ENCODE measurements around the gene LIPT2. TPM values are rescaled to one million over a fixed set of nuclear protein-coding genes. Genes with fewer than 3 reads are reported as not detected.

The LIPT2 gene
- polyA plus RNA-seq, 1 donor from 2014 or later: 11.3 TPM

GRCh38 chr11:74540270-74540669, 46.7 kb upstream of the LIPT2 start:
- H3K4me2 ChIP-seq (ENCODE audit: low read length): no peak overlapping the region
- no peaks in the 10 kb centered on the region for H3F3A ChIP-seq (ENCODE audit: insufficient read depth, low read length, poor library complexity, severe bottlenecking)
- no peaks in the 10 kb centered on the region for H3K79me2 ChIP-seq (replicated peaks; ENCODE audit: insufficient read depth, low read length)
- no peaks in the 10 kb centered on the region for H3K9me2 ChIP-seq (ENCODE audit: insufficient read depth, low read length)
- no peak overlapping the region for H3K27ac ChIP-seq (ENCODE audit: low read length)
- H2AFZ ChIP-seq (ENCODE audit: low read depth, low read length): no peak overlapping the region
- no peaks in the 10 kb centered on the region for H3K27me3 ChIP-seq (ENCODE audit: insufficient read depth, low read depth, low read length)
- H3K9ac ChIP-seq (ENCODE audit: low read length): no peak overlapping the region
- H3K36me3 ChIP-seq (ENCODE audit: insufficient read depth, low read length): no peaks in the 10 kb centered on the region
- peaks cover 3% of the 10 kb centered on the region for H3K9me3 ChIP-seq (ENCODE audit: low read length)
- TF ChIP-seq EP300 (conservative IDR thresholded peaks at IDR 0.05; ENCODE audit: poor library complexity, severe bottlenecking) (no peak), RAD21 (conservative IDR thresholded peaks at IDR 0.05) (no peak), REST (IDR thresholded peaks at IDR 0.05; ENCODE audit: borderline replicate concordance) (no peak), TAF1 (IDR thresholded peaks at IDR 0.05; ENCODE audit: low read depth) (no peak), SMC3 (conservative IDR thresholded peaks at IDR 0.05; ENCODE audit: poor library complexity) (no peak), EZH2 (IDR thresholded peaks at IDR 0.05; ENCODE audit: borderline replicate concordance, insufficient read depth, low read length, poor library complexity, severe bottlenecking) (no peak), CTCF (IDR thresholded peaks at IDR 0.05; ENCODE audit: poor library complexity, severe bottlenecking) (no peak), POLR2AphosphoS5 (IDR thresholded peaks at IDR 0.05) (no peak), MXI1 (conservative IDR thresholded peaks at IDR 0.05; ENCODE audit: poor library complexity, severe bottlenecking) (no peak)
- H4K20me1 ChIP-seq (ENCODE audit: insufficient read depth): no peaks in the 10 kb centered on the region
- no peak overlapping the region for H3K4me3 ChIP-seq (ENCODE audit: low read length)

DNA sequence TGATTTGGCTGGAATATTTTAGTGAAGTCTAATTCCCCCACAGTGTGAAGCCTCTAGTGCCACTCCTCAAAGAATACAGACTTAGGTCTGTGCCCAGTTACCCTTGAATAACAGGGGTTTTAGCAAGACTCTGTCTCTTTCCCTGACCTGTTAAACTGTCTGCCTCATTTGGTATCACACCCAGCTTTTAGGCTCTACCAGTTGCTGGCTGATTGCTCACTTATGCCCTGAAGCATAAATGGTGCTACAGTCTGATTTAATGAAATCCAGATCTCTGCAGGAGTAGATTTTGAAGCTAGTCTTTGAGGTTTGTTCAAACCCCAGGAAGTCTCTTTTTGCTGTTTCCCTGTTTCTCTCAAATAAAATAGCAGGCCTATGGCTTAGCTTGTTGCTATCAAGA, 45.2 kb upstream of the LIPT2 start:
- H3K27ac ChIP-seq (ENCODE audit: low read length): no peak overlapping the region
- no peak overlapping the region for H3K4me2 ChIP-seq (ENCODE audit: low read length)
- no peaks in the 10 kb centered on the region for H3K36me3 ChIP-seq (ENCODE audit: insufficient read depth, low read length)
- H3K9ac ChIP-seq (ENCODE audit: low read length): no peak overlapping the region
- H4K20me1 ChIP-seq (ENCODE audit: insufficient read depth): no peaks in the 10 kb centered on the region
- TF ChIP-seq SMC3 (conservative IDR thresholded peaks at IDR 0.05; ENCODE audit: poor library complexity): no peak
- TF ChIP-seq MXI1 (conservative IDR thresholded peaks at IDR 0.05; ENCODE audit: poor library complexity, severe bottlenecking): no peak
- no peak for TF ChIP-seq RAD21 (conservative IDR thresholded peaks at IDR 0.05)
- TF ChIP-seq CTCF (IDR thresholded peaks at IDR 0.05; ENCODE audit: poor library complexity, severe bottlenecking): no peak
- no peak for TF ChIP-seq POLR2AphosphoS5 (IDR thresholded peaks at IDR 0.05)
- TF ChIP-seq TAF1 (IDR thresholded peaks at IDR 0.05; ENCODE audit: low read depth): no peak
- TF ChIP-seq EZH2 (IDR thresholded peaks at IDR 0.05; ENCODE audit: borderline replicate concordance, insufficient read depth, low read length, poor library complexity, severe bottlenecking): no peak
- TF ChIP-seq REST (IDR thresholded peaks at IDR 0.05; ENCODE audit: borderline replicate concordance): no peak
- no peak for TF ChIP-seq EP300 (conservative IDR thresholded peaks at IDR 0.05; ENCODE audit: poor library complexity, severe bottlenecking)
- H3K79me2 ChIP-seq (replicated peaks; ENCODE audit: insufficient read depth, low read length): no peaks in the 10 kb centered on the region
- no peaks in the 10 kb centered on the region for H3F3A ChIP-seq (ENCODE audit: insufficient read depth, low read length, poor library complexity, severe bottlenecking)
- H2AFZ ChIP-seq (ENCODE audit: low read depth, low read length): no peak overlapping the region
- H3K27me3 ChIP-seq (ENCODE audit: insufficient read depth, low read depth, low read length): no peaks in the 10 kb centered on the region
- no peaks in the 10 kb centered on the region for H3K9me2 ChIP-seq (ENCODE audit: insufficient read depth, low read length)
- H3K9me3 ChIP-seq (ENCODE audit: low read length): no peaks in the 10 kb centered on the region
- H3K4me3 ChIP-seq (ENCODE audit: low read length): no peak overlapping the region

Measured in neural cell (in vitro differentiated cells).